8988T (cell line): ENCODE measurements around the gene SLC26A8.
"Not testable (repeated sequence)": the region's sequence is repeated elsewhere in the genome, so short reads cannot be mapped to it uniquely, and the experiment has no call there.

Experiments
- DNase-seq: peaks from one replicate; pipeline ENCODE4 v3.0.0; 2011

Gene SLC26A8

DNA sequence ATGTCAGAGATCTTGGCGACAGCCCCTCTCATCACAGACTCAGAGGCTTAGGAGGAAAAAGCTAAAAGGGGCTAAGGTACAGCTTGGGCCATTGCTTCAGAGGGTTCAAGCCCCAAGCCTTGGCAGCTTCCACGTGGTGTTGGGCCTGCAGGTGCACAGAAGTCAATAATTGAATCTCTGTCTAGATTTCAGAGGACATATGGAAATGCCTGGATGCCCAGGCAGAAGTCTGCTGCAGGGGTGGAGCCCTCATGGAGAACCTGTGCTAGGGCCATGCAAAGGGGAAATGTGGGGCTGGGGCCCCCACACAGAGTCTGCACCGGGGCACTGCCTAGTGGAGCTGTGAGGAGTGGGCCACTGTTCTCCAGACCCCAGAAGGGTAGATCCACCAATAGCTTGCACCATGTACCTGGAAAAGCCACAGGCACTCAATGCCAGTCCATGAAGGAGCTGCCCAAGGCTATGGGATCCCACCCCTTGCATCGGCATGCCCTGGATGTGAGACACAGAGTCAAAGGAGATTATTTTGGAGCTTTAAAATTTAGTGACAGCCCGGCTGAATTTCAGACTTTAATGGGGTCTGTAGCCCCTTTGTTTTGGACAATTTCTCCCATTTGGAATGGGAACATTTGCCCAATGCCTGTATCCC, 115.6 kb downstream of the SLC26A8 start:
- DNase-seq: not testable (repeated sequence)

DNA sequence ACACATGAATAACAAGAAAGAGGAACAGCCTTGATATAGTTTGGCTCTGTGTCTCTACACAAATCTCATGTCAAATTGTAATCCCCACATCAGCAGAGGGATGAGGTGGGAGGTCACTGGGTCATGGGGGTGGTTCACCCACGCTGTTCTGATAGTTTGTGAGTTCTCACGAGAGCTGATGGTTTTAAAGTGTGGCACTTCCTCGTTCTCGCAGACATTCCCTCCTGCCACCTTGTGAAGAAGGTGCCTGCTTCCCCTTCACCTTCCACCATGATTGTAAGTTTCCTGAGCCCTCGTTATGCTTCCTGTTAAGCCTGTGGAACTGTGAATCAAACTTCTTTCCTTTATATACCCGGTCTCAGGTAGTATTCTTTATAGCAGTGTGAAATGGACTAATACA, 116.7 kb downstream of the SLC26A8 start:
- DNase-seq: no peak

DNA sequence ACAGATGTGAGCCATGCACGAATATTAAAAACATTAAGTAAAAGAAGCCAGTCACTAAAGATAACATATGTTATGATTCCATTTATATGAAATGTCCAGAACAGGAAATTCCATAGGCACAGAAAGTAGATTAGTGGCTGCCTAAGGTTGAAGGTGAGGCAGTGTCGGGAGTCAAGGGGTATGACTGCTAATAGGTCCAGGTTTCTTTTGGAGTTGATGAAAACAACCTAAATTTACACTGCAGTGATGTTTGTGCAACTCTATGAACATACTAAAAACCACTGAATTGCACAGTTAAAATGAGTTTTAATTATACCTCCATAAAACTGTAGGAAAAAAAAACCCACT, 118.0 kb downstream of the SLC26A8 start:
- DNase-seq: no peak

DNA sequence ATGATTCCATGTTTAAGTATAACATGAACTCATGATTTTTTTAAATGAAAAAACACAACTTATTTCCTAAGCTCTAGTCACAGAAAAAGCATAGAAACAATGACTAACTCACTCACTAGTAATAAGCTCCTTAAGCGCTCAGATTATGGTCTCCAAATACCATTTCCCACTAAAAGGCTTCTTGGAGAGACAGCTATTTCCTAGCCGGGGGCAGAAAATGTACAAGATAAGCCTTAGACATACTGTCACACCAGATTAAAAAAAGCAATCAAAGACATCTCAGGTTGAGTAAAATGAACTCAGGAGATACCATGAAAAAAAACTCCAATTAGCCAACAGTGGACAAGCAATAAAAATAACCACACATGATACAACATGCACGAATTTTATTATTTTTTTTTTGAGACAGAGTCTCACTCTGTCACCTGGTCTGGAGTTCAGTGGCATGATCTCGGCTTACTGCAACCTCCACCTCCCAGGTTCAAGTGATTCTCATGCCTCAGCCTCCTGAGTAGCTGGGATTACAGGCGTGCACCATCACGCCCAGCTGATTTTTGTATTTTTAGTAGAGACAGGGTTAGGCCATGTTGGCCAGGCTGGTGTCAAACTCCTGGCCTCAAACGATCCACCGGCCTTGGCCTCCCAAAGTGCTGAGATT, 118.5 kb downstream of the SLC26A8 start:
- no peak for DNase-seq

DNA sequence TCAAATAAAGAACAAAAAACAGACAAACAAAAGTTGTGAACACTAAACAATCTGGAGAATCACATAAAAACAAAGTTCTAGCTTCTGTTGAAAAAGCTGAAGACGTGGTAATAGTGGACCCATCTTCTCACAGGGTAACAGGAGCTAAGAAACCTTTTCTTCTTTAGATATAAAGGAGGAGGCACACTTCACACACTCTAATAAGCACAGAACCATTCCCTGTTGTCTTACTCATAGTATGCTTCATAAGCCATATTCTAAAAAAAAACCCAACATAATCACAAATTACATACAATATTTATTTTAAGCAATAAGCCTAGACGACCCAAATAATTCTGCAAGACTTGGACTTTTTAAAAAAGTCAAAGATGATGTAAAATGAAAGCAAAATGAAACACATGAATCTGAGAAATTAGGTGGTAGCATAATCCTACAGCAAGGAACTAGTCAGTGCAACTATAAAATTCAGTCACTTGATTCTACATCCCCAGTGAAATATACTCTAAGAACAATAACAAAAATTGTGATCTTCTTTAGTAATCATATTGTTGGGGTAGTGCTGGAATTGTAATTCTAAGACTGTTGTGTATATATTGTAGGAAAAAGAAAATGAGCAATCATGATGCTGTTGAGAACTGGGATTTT, 119.2 kb downstream of the SLC26A8 start:
- DNase-seq: no peak

DNA sequence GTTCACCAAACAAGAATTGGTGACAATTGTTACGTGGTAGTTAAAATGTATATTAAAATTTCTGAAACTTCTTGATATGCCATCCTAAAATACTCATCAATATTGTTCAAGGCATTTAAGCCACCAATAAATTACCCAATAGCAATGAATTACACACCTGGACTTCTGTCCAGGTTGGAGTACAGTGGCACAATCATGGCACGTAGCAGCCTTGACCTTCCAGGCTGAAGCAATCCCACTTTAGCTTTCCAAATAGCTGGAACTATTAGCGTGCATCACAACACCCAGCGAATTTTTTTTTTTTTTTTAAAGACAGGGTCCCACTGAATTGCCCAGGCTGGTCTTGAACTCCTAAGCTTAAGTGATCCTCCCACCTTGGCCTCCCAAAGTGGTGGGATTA, 120.8 kb downstream of the SLC26A8 start:
- no peak for DNase-seq

DNA sequence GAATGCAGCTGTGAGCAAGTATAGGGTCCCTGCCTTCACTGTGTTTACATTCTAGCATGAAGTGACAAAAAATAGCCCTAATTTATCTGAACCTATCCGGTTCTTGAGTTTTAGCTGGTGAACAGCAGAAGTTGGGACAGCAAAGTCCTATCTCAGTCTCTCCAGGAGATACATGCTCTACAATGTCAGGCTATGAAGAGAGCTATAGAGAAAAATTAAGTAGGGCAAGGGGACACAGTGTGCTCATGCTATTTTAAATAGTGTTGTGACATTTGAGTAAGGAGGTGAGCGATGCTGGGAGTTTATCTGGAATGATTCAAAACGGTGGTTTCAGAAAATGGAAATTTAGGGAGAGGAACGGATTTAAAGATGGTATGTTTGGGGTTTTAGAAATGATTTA, 124.0 kb downstream of the SLC26A8 start:
- DNase-seq: no peak

DNA sequence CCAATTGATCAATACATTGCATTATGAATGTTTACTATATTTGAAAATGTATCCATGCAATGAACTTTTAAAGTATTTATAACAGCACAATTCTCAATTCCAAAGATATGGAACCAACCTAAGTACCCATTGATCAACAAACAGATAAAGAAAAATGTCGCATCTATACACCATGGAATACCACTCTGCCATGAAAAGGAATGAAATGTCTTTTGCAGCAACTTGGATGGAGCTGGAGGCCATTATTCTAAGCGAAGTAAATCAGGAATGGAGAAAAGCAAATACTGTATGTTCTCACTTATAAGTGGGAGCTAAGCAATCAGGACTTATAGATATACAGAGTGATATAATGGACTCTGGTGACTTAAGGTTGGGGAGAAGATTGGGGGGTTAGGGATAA, 126.4 kb downstream of the SLC26A8 start:
- DNase-seq: no peak

DNA sequence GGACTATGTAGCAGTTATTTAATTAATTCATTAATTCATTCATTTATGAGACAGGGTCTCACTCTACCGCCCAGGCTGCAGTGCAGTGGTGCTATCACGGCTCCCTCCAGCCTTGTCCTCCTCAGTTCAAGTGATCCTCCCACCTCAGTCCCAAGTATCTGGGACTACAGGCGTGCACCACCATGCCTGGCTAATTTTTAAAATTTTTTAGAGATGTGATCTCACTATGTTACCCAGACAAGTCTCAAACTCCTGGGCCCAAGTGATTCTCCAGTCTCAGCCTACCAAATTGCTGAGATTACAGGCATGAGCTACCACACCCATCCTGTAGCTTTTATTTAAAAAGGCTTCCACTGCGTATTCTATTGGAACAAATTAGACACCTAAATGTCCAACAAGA, 127.0 kb downstream of the SLC26A8 start:
- no peak for DNase-seq

DNA sequence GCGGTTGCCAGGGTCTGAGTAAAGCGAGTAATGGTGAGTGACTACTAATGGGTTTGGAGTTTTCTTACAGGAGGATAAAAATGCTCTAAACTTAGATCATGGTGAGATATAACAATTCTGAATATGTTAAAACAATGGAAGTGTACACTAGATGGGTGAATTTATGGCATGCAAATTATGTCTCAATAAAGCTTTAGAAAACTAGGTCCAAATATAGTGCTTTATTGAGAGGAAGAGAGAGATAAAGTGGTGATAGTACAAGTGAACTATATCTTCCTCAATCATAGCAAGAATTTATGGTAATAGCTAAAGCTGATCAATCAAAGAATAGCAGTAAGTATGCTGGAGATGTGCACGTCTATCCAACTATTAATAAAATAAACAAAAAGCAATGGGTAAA, 127.4 kb downstream of the SLC26A8 start:
- DNase-seq: no peak

DNA sequence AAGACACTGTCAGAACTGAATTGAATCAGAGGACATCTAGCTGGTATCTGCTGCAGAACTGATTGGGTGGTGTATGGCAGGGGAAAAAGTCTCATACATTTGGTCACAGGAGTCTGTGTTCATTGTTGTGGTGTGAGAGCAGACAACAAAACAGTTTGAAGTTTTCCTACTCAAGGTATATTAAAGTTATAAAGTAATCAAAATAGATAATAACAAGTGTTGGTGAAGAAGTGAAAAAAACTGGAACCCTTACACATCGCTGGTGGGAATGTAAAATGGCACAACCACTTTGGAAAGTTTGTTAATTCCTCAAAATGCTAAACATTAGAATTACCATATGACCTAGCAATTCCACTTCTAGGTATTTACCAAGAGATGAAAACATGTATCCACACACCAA, 128.2 kb downstream of the SLC26A8 start:
- no peak for DNase-seq

DNA sequence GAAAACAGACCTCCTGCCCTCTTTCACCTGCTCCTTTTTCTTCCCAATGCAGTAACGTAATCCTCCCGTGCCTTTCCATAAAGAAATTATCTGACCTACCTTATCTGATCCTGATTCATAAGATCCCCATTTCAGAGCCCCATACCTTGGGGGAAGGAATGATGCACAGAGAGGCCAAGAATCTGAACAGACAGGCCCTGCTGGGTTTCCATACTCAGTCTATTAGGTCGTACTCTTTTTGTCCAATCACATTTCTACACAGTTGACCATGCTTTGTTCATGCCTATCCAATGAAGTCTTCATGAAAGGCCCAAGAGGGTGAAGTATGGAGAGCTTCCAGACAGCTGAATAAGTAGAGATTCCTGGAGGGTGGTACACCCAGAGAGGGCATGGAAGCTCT, 128.9 kb downstream of the SLC26A8 start:
- DNase-seq: no peak

DNA sequence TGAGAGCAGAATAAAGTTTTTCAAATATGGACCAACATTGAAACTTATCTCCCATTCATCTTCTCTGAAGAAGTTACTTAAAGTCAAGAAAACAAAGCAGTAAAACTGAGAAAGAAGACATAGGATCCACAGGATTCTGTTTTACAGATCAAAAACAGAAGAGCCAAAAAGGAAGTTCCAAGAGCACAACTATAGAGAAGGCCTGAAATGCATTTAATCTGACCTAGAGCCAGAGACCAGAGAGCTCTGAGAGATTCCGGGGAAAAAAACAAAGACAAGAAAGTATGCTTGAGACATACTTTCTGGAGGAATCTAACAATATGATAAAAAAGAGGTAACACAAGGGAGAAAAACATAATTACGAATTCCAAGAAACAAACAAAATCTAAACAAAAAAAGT, 129.7 kb downstream of the SLC26A8 start:
- DNase-seq: no peak
